ENCODE data around the gene CREG2.

CREG2 gene

DNA sequence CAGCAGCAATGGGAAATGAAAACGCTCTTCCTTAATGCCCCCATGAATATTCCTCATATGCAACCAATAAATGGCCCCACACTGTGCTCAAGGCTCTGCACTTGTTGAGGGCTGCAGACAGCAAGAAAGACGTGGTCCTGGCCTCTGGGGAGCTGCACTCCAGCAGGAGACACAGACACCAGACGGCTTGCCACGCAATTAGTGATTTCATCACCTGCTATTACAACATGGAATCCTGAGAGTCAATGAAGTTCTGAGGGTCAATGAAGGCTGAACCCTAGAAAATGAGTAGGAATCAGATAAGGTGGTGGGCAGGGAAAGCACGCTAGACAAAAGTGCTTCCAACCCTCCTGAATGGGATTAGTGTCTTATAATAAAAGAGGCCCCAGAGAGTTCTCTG lies 18.9 kb downstream of the CREG2 start:
- no peak for DNase-seq (ENCODE audit: low read depth)
- TF ChIP-seq, protein P1, sequence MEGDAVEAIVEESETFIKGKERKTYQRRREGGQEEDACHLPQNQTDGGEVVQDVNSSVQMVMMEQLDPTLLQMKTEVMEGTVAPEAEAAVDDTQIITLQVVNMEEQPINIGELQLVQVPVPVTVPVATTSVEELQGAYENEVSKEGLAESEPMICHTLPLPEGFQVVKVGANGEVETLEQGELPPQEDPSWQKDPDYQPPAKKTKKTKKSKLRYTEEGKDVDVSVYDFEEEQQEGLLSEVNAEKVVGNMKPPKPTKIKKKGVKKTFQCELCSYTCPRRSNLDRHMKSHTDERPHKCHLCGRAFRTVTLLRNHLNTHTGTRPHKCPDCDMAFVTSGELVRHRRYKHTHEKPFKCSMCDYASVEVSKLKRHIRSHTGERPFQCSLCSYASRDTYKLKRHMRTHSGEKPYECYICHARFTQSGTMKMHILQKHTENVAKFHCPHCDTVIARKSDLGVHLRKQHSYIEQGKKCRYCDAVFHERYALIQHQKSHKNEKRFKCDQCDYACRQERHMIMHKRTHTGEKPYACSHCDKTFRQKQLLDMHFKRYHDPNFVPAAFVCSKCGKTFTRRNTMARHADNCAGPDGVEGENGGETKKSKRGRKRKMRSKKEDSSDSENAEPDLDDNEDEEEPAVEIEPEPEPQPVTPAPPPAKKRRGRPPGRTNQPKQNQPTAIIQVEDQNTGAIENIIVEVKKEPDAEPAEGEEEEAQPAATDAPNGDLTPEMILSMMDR (IDR thresholded peaks at IDR 0.05; ENCODE audit: insufficient read depth, low read depth, low read length, missing control alignments): no peak
- no peak overlapping the region for H3K4me3 ChIP-seq (ENCODE audit: low read depth, low read length)

DNA sequence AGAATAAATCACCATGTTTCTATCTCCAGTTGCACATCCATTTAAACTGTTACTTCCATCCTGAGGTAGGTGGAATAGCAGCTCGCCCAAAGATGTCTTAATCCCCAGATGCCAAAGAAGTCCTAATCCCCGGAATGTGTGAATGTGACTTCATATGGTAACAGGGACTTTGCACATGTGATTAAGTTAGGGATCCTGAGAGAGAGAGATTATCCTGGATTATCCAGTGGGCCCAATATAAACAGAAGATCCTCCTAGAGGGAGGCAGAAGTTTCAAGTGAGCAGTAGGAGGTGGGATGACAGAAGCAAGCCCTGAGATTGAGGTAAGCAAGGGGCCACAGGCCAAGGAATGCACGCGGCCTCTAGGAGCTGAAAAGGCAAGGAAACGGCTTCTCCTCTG lies 19.8 kb downstream of the CREG2 start:
- no peak overlapping the region for H3K4me3 ChIP-seq (ENCODE audit: low read depth, low read length)
- TF ChIP-seq, protein P1 (IDR thresholded peaks at IDR 0.05; ENCODE audit: insufficient read depth, low read depth, low read length, missing control alignments): no peak
- DNase-seq (ENCODE audit: low read depth): no peak

DNA sequence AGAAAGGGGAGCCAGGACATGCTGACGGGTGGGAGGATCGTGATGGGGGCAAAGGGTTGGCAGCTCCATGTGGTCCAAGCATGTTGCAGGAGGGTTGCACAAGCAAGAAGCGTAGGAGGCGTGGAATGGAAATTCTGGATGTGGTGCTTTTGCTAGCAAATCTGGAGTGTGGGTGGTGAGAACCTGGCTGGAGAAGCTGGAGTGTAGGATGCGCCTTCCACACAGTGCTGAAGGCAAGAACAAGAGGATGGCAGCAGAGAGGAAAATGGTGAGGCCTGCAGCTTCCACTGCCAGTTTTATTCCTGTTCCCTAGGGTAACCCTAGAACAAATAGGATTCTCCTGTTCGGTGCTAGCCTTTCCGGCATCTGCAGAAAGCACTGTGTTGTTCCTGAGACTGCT lies 22.4 kb downstream of the CREG2 start:
- TF ChIP-seq, protein P1 (IDR thresholded peaks at IDR 0.05; ENCODE audit: insufficient read depth, low read depth, low read length, missing control alignments): no peak
- H3K4me3 ChIP-seq (ENCODE audit: low read depth, low read length): no peak overlapping the region
- DNase-seq (ENCODE audit: low read depth): no peak

DNA sequence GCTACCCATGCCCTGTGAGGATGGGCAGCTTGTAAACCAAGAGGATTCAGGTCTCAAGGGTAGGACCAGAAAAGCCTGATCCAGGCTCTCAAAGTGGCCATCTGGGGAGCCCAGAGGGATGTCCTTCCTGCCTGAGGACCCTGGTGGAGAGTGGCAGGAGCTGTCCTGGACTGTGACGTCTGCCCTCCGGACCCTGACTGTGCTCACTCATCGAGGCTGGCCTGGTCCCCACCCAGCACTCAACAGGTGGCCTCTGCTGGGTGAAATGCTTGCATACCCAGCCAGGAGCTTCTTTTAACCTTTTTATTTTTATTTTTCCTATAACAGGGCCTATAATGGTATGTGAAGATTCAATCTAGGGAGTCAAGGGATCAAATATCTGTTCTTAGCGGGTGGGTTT lies 24.5 kb downstream of the CREG2 start:
- TF ChIP-seq, protein P1 (IDR thresholded peaks at IDR 0.05; ENCODE audit: insufficient read depth, low read depth, low read length, missing control alignments): no peak
- no peak overlapping the region for H3K4me3 ChIP-seq (ENCODE audit: low read depth, low read length)
- no peak for DNase-seq (ENCODE audit: low read depth)

DNA sequence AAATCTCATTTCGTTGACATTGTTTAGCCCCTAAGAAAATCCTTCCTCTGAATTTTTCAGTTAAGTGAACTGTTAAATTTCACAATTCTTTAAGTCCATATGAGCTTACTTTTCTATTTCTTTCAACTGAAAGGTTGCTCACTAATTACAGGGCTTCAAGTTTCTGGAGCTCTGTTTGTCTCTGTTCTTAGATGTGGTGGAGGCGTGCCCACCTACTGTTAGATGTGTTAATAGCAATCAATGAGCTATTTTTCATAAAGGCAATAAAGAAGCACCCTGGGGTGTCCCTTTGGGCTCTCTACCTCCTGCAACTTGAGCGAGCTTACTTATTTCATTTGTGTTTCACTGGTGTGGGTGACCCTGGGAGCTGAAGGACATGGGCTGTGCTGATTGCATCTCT lies 25.0 kb downstream of the CREG2 start:
- no peak overlapping the region for H3K4me3 ChIP-seq (ENCODE audit: low read depth, low read length)
- TF ChIP-seq, protein P1 (IDR thresholded peaks at IDR 0.05; ENCODE audit: insufficient read depth, low read depth, low read length, missing control alignments): no peak
- no peak for DNase-seq (ENCODE audit: low read depth)

DNA sequence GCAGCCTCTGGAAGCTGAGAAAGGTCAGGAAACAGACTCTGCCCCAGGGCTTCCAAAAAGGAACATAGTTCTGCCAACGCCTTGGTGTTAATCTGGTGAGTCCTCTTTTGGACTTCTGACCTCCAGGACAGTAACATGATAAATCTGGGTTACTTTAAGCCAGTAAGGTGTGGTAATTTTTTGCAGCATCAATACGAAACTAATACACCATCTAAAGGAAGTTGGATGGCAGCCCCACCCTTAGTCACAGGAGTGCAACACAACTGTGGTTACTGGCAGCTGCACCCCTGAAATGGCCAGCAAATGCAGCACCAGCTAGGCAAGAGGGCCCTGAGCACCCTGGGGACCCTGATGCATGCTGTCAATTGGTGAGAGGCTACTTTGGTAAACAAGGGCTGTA lies 25.8 kb downstream of the CREG2 start:
- DNase-seq (ENCODE audit: low read depth): peak; percentile 61
- TF ChIP-seq, protein P1 (IDR thresholded peaks at IDR 0.05; ENCODE audit: insufficient read depth, low read depth, low read length, missing control alignments): no peak
- no peak overlapping the region for H3K4me3 ChIP-seq (ENCODE audit: low read depth, low read length)

DNA sequence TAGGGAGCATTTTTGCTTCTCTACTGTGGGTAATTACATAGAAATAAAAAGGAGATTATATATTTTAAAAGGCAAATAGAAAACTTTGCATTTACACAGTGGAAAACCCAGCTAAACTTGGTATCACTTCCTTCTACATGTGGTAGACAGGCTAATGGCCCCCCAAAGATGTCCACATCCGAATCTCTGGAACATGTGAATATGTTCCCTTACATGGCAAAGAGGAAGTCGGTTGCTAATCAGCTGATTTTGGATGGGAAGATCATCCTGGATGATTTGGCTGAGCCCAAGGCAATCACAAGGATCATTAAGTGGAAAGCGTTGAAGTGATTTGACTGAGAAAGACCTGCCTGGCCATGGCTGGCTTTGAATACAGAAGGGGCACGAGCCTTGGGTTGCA lies 26.2 kb downstream of the CREG2 start:
- no peak overlapping the region for H3K4me3 ChIP-seq (ENCODE audit: low read depth, low read length)
- TF ChIP-seq, protein P1 (IDR thresholded peaks at IDR 0.05; ENCODE audit: insufficient read depth, low read depth, low read length, missing control alignments): no peak
- no peak for DNase-seq (ENCODE audit: low read depth)

Data from GM12865 (cell line).